HEK293 (cell line): ENCODE results near the gene NLRP4.

ENCODE experiments used
- CTCF ChIA-PET: fragments of 350-600 bp; formaldehyde crosslinking; extraction: SDS; loops from one replicate; lab custom pipeline; 2021; ENCODE audit warnings: antibody characterized with exemption; lab: Yijun Ruan, JAX
- POLR2A ChIA-PET: fragments of 300-600 bp; formaldehyde crosslinking; extraction: SDS; loops from one replicate; lab custom pipeline; 2020; ENCODE audit warnings: antibody characterized with exemption, inconsistent platforms; lab: Yijun Ruan, JAX
- H3K27ac ChIP-seq: fragments of 200-500 bp; sonication (Bioruptor generic); 2 replicates; pipeline ENCODE4 v1.5.1; 2014; ENCODE audit warnings: low read depth, low read length, control low read depth, inconsistent platforms; ENCODE audit errors: extremely low read depth
- H3K36me3 ChIP-seq, 2 experiments: fragments of 200-500 bp in 1 of 2; sonication (Bioruptor generic) in 1 of 2; 1 replicate in 1 of 2; 2 replicates in 1 of 2; pipeline ENCODE4 v1.5.1; 2014 to 2017; ENCODE audit warnings: inconsistent platforms in 2 of 2, low read length in 2 of 2; ENCODE audit not compliant: control insufficient read depth in 2 of 2, insufficient read depth in 1 of 2
- H3K4me1 ChIP-seq: fragments of 200-500 bp; sonication (Bioruptor generic); 2 replicates; pipeline ENCODE4 v1.5.1; 2014; ENCODE audit warnings: mild to moderate bottlenecking, low read length, inconsistent platforms; ENCODE audit not compliant: control insufficient read depth, insufficient read depth
- H3K4me3 ChIP-seq: 2 replicates; pipeline ENCODE4 v1.5.1; 2011; ENCODE audit warnings: low read depth, mild to moderate bottlenecking, control low read depth, low read length, moderate library complexity
- H3K9me3 ChIP-seq: fragments of 200-500 bp; sonication (Bioruptor generic); 2 replicates; pipeline ENCODE4 v1.5.1; 2014; ENCODE audit warnings: low read depth, low read length, inconsistent platforms; ENCODE audit not compliant: control insufficient read depth, insufficient read depth
- ATF2 ChIP-seq: fragments of 450-650 bp; formaldehyde crosslinking; IDR thresholded peaks from 2 replicates; pipeline ENCODE4 v1.5.1; 2016; ENCODE audit warnings: missing biosample characterization, missing genetic modification characterization, low read depth
- BCL11A ChIP-seq: fragments of 450-650 bp; formaldehyde crosslinking; IDR thresholded peaks from 2 replicates; pipeline ENCODE4 v1.5.1; 2016; ENCODE audit warnings: low read depth, missing biosample characterization, missing genetic modification characterization
- GLIS1 ChIP-seq: fragments of 450-650 bp; formaldehyde crosslinking; IDR thresholded peaks from 2 replicates; pipeline ENCODE4 v1.5.1; 2016; ENCODE audit warnings: missing biosample characterization, missing genetic modification characterization
- HOXC10 ChIP-seq: sonication (generic); formaldehyde crosslinking; IDR thresholded peaks from 2 replicates; pipeline ENCODE4 v1.8.1; 2023; ENCODE audit warnings: mild to moderate bottlenecking, missing genetic modification reagents
- SCRT1 ChIP-seq: fragments of 450-650 bp; formaldehyde crosslinking; IDR thresholded peaks from 2 replicates; pipeline ENCODE4 v1.5.1; 2016; ENCODE audit warnings: missing biosample characterization, missing genetic modification characterization, borderline replicate concordance
- SCRT2 ChIP-seq: fragments of 450-650 bp; formaldehyde crosslinking; IDR thresholded peaks from 2 replicates; pipeline ENCODE4 v1.5.1; 2016; ENCODE audit warnings: missing biosample characterization, missing genetic modification characterization
- YY2 ChIP-seq: fragments of 450-650 bp; formaldehyde crosslinking; IDR thresholded peaks from 2 replicates; pipeline ENCODE4 v1.5.1; 2016; ENCODE audit warnings: missing biosample characterization, missing genetic modification characterization
- ZBTB1 ChIP-seq: fragments of 450-650 bp; formaldehyde crosslinking; IDR thresholded peaks from 2 replicates; pipeline ENCODE4 v1.5.1; 2016; ENCODE audit warnings: missing biosample characterization, missing genetic modification characterization
- ZFHX2 ChIP-seq: fragments of 450-650 bp; formaldehyde crosslinking; conservative IDR thresholded peaks from 2 replicates; pipeline ENCODE4 v1.5.1; 2016; ENCODE audit warnings: missing biosample characterization, missing genetic modification characterization
- ZNF112 ChIP-seq: fragments of 450-650 bp; formaldehyde crosslinking; IDR thresholded peaks from 2 replicates; pipeline ENCODE4 v1.5.0; 2017; ENCODE audit warnings: missing biosample characterization, missing genetic modification characterization
- ZNF266 ChIP-seq: fragments of 450-650 bp; formaldehyde crosslinking; IDR thresholded peaks from 2 replicates; pipeline ENCODE4 v1.5.1; 2016; ENCODE audit warnings: missing biosample characterization, missing genetic modification characterization, low read depth
- ZNF302 ChIP-seq: fragments of 450-650 bp; formaldehyde crosslinking; IDR thresholded peaks from 2 replicates; pipeline ENCODE4 v1.5.1; 2016; ENCODE audit warnings: missing biosample characterization, missing genetic modification characterization, low read depth
- ZNF335 ChIP-seq: fragments of 450-650 bp; formaldehyde crosslinking; conservative IDR thresholded peaks from 2 replicates; pipeline ENCODE4 v1.5.1; 2016; ENCODE audit warnings: missing biosample characterization, missing genetic modification characterization
- ZNF354C ChIP-seq: fragments of 450-650 bp; formaldehyde crosslinking; IDR thresholded peaks from 2 replicates; pipeline ENCODE4 v1.5.1; 2016; ENCODE audit warnings: missing biosample characterization, missing genetic modification characterization, low read depth, borderline replicate concordance
- ZNF362 ChIP-seq: fragments of 450-650 bp; formaldehyde crosslinking; IDR thresholded peaks from 2 replicates; pipeline ENCODE4 v1.5.1; 2016; ENCODE audit warnings: missing biosample characterization, missing genetic modification characterization
- ZNF37A ChIP-seq: fragments of 450-650 bp; IDR thresholded peaks from 2 replicates; pipeline ENCODE4 v1.5.1; 2018; ENCODE audit warnings: missing biosample characterization, missing genetic modification characterization
- ZNF391 ChIP-seq: fragments of 450-650 bp; formaldehyde crosslinking; IDR thresholded peaks from 2 replicates; pipeline ENCODE4 v1.5.1; 2016; ENCODE audit warnings: low read depth, missing biosample characterization, missing genetic modification characterization, borderline replicate concordance
- ZNF404 ChIP-seq: fragments of 450-650 bp; formaldehyde crosslinking; IDR thresholded peaks from 2 replicates; pipeline ENCODE4 v1.5.1; 2017; ENCODE audit warnings: missing biosample characterization, missing genetic modification characterization
- ZNF654 ChIP-seq: fragments of 450-650 bp; formaldehyde crosslinking; IDR thresholded peaks from 2 replicates; pipeline ENCODE4 v1.5.1; 2016; ENCODE audit warnings: low read depth, missing biosample characterization, missing genetic modification characterization
- ZNF664 ChIP-seq: fragments of 450-650 bp; formaldehyde crosslinking; IDR thresholded peaks from 2 replicates; pipeline ENCODE4 v1.5.1; 2016; ENCODE audit warnings: missing biosample characterization, missing genetic modification characterization
- ZNF677 ChIP-seq: fragments of 450-650 bp; IDR thresholded peaks from 2 replicates; pipeline ENCODE4 v1.5.0; 2018; ENCODE audit warnings: missing biosample characterization, mild to moderate bottlenecking, missing genetic modification characterization, moderate library complexity
- ZNF747 ChIP-seq: fragments of 450-650 bp; formaldehyde crosslinking; IDR thresholded peaks from 2 replicates; pipeline ENCODE4 v1.5.1; 2016; ENCODE audit warnings: missing biosample characterization, missing genetic modification characterization
- TF ChIP-seq, protein P1 (sequence below): fragments of 450-650 bp; formaldehyde crosslinking; IDR thresholded peaks from 2 replicates; pipeline ENCODE4 v1.5.1; 2016; ENCODE audit warnings: missing biosample characterization, missing genetic modification characterization

NLRP4 gene

DNA sequence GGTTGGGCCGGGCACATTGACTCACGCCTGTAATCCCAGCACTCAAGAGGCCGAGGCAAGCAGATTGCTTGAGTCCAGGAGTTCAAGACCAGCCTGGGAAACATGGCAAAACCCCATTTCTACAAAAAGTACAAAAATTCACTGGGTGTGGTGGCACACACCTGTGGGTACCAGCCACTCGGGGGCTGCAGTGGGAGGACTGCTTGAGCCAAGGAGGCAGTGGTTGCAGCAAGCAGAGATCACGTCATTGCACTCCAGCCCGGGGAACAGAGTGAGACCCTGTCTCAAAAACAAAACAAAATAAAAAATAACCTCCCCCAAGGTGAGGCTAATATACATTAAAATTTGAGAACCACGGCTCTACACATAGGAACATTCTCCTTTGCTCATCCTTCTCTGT is 70.9 kb downstream of the NLRP4 start:
- ChIA-PET POLR2A (no interaction called here), CTCF (interaction anchor here (0.8 kb wide), 1 partner anchor 44 kb away, joined by 3 read pairs; no protein-coding TSS in a partner anchor)
- no peak overlapping the region for H3K4me3 ChIP-seq
- TF ChIP-seq SCRT1 (tag by site-specific recombination) (no peak), ZNF654 (tag by site-specific recombination) (no peak), ZNF404 (tag by site-specific recombination) (no peak), ZNF354C (tag by site-specific recombination) (no peak), ZBTB1 (tag by site-specific recombination) (no peak), ZNF362 (no peak), ZNF747 (no peak), ZNF112 (tag by site-specific recombination) (no peak), GLIS1 (tag by site-specific recombination) (no peak)
- no peaks in the 10 kb centered on the region for H3K36me3 ChIP-seq
- no peaks in the 10 kb centered on the region for H3K9me3 ChIP-seq
- H3K4me1 ChIP-seq: no peaks in the 10 kb centered on the region
- H3K27ac ChIP-seq: no peak overlapping the region

GRCh38 chr19:55907746-55908145 is 71.4 kb downstream of the NLRP4 start:
- no peaks in the 10 kb centered on the region for H3K36me3 ChIP-seq
- CTCF ChIA-PET: interaction anchor here (0.8 kb wide), 1 partner anchor 44 kb away, joined by 3 read pairs; no protein-coding TSS in a partner anchor
- no peaks in the 10 kb centered on the region for H3K9me3 ChIP-seq
- no peak overlapping the region for H3K4me3 ChIP-seq
- H3K4me1 ChIP-seq: no peaks in the 10 kb centered on the region
- TF ChIP-seq BCL11A (tag by site-specific recombination) (no peak), SCRT2 (tag by site-specific recombination) (no peak), YY2 (tag by site-specific recombination) (no peak), ZNF677 (no peak), ZNF664 (tag by site-specific recombination) (no peak), HOXC10 (no peak), ZNF302 (tag by site-specific recombination) (no peak), ZNF391 (tag by site-specific recombination) (no peak), ZNF335 (tag by site-specific recombination) (no peak)
- no peak overlapping the region for H3K27ac ChIP-seq
- POLR2A ChIA-PET: no interaction called here

DNA sequence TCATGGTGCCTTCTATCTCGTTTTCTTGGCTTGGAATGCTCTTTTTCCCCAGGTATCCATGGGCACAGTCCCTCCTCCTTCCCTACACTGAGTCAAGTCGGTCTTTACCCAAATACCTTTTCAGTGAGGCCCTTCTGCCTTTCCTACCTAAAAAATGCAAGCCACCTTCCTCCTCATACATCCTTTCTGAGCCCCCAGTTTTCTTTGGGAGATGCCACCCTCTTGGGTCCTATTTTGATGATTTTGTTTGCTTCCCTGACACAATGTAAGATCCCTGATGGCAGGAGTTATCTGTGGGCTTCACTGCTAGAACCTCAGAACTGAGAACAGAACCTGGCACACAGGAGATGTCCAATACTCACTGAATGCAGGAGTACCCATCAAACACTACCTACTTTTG is 73.5 kb downstream of the NLRP4 start:
- CTCF ChIA-PET: interaction anchor here (0.6 kb wide), 1 partner anchor 98 kb away, joined by 6 read pairs; no protein-coding TSS in a partner anchor
- POLR2A ChIA-PET: no interaction called here
- H3K9me3 ChIP-seq: no peaks in the 10 kb centered on the region

More for the DNA sequence above, 73.5 kb downstream of the NLRP4 start:
- no peak overlapping the region for H3K4me3 ChIP-seq
- no peaks in the 10 kb centered on the region for H3K36me3 ChIP-seq
- no peaks in the 10 kb centered on the region for H3K4me1 ChIP-seq
- TF ChIP-seq ZFHX2 (tag by site-specific recombination): no peak
- TF ChIP-seq, protein P1, sequence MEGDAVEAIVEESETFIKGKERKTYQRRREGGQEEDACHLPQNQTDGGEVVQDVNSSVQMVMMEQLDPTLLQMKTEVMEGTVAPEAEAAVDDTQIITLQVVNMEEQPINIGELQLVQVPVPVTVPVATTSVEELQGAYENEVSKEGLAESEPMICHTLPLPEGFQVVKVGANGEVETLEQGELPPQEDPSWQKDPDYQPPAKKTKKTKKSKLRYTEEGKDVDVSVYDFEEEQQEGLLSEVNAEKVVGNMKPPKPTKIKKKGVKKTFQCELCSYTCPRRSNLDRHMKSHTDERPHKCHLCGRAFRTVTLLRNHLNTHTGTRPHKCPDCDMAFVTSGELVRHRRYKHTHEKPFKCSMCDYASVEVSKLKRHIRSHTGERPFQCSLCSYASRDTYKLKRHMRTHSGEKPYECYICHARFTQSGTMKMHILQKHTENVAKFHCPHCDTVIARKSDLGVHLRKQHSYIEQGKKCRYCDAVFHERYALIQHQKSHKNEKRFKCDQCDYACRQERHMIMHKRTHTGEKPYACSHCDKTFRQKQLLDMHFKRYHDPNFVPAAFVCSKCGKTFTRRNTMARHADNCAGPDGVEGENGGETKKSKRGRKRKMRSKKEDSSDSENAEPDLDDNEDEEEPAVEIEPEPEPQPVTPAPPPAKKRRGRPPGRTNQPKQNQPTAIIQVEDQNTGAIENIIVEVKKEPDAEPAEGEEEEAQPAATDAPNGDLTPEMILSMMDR (tag by site-specific recombination): no peak
- TF ChIP-seq ATF2 (tag by site-specific recombination): no peak
- no peak for TF ChIP-seq ZNF37A (tag by site-specific recombination)
- TF ChIP-seq ZNF266: no peak
- TF ChIP-seq, all 188 proteins: peak for 0
- no peak overlapping the region for H3K27ac ChIP-seq
